Liver (tissue), 9 donors: ENCODE data around the gene DPP7. TPM values are rescaled to one million over a fixed set of nuclear protein-coding genes. Genes with fewer than 3 reads are reported as not detected.

Source experiments
- DNase-seq: peaks from one replicate; pipeline ENCODE4 v3.0.0-alpha.2; 2017; ENCODE audit warnings: low spot score
- H3K27ac ChIP-seq, 2 donors: one replicate each; pipeline ENCODE4 v1.7.0; 2013; ENCODE audit warnings: inconsistent platforms in 2 of 2, low read length in 2 of 2, control low read depth in 1 of 2, low read depth in 1 of 2, mild to moderate bottlenecking in 1 of 2
- H3K27me3 ChIP-seq, 4 donors: one replicate each; pipeline versions ENCODE4 v1.6.1 to v1.7.0; 2013; ENCODE audit warnings: low read length in 3 of 4, inconsistent platforms in 1 of 4, mild to moderate bottlenecking in 1 of 4, moderate library complexity in 1 of 4; ENCODE audit not compliant: control insufficient read depth in 4 of 4, insufficient read depth in 4 of 4
- H3K36me3 ChIP-seq, 4 donors: one replicate each; pipeline versions ENCODE4 v1.6.1 to v1.7.0; 2013; ENCODE audit warnings: low read length in 3 of 4, mild to moderate bottlenecking in 3 of 4, low read depth in 1 of 4, moderate library complexity in 1 of 4; ENCODE audit not compliant: control insufficient read depth in 4 of 4, insufficient read depth in 3 of 4
- H3K4me1 ChIP-seq, 4 donors: one replicate each; pipeline versions ENCODE4 v1.6.1 to v1.7.0; 2013; ENCODE audit warnings: low read length in 3 of 4, mild to moderate bottlenecking in 3 of 4, moderate library complexity in 1 of 4; ENCODE audit not compliant: control insufficient read depth in 4 of 4, insufficient read depth in 4 of 4
- H3K4me3 ChIP-seq, 3 donors: one replicate each; pipeline versions ENCODE4 v1.6.1 to v1.7.0; 2013; ENCODE audit warnings: low read length in 3 of 3, control low read depth in 1 of 3, low read depth in 1 of 3, mild to moderate bottlenecking in 1 of 3
- H3K9ac ChIP-seq, 2 donors: one replicate each; pipeline ENCODE4 v1.7.0; 2013; ENCODE audit warnings: low read length in 2 of 2, mild to moderate bottlenecking in 2 of 2, moderate library complexity in 2 of 2, control low read depth in 1 of 2, low read depth in 1 of 2
- H3K9me3 ChIP-seq, 4 donors: one replicate each; pipeline versions ENCODE4 v1.6.1 to v1.7.0; 2013; ENCODE audit warnings: low read length in 3 of 4; ENCODE audit not compliant: control insufficient read depth in 4 of 4
- ATF3 ChIP-seq: IDR thresholded peaks from 2 replicates; pipeline ENCODE4 v1.6.1; 2016; ENCODE audit warnings: antibody characterized with exemption
- EGR1 ChIP-seq, 2 donors: IDR thresholded peaks; 2 replicates each; pipeline ENCODE4 v1.6.1; 2016 to 2018; ENCODE audit warnings: antibody characterized with exemption in 2 of 2, low read depth in 2 of 2
- FOXA1 ChIP-seq: IDR thresholded peaks from 2 replicates; pipeline ENCODE4 v1.6.1; 2016; ENCODE audit warnings: antibody characterized with exemption
- FOXA2 ChIP-seq: IDR thresholded peaks from 2 replicates; pipeline ENCODE4 v1.6.1; 2016; ENCODE audit warnings: antibody characterized with exemption
- GABPA ChIP-seq, 2 donors: IDR thresholded peaks in 1 of 2; conservative IDR thresholded peaks in 1 of 2; 2 replicates each; pipeline ENCODE4 v1.6.1; 2016; ENCODE audit warnings: antibody characterized with exemption in 2 of 2, mild to moderate bottlenecking in 1 of 2, moderate library complexity in 1 of 2
- HNF4A ChIP-seq, 2 donors: conservative IDR thresholded peaks; 2 replicates each; pipeline ENCODE4 v1.6.1; 2016; ENCODE audit warnings: antibody characterized with exemption in 2 of 2, mild to moderate bottlenecking in 2 of 2
- HNF4G ChIP-seq: IDR thresholded peaks from 2 replicates; pipeline ENCODE4 v1.6.1; 2016; ENCODE audit warnings: antibody characterized with exemption
- JUND ChIP-seq, 2 donors: IDR thresholded peaks; 2 replicates each; pipeline ENCODE4 v1.6.1; 2016; ENCODE audit warnings: antibody characterized with exemption in 2 of 2
- MAX ChIP-seq: IDR thresholded peaks from 2 replicates; pipeline ENCODE4 v1.6.1; 2016; ENCODE audit warnings: antibody characterized with exemption
- NR2F2 ChIP-seq: IDR thresholded peaks from 2 replicates; pipeline ENCODE4 v1.6.1; 2016; ENCODE audit warnings: antibody characterized with exemption
- RAD21 ChIP-seq, 2 donors: IDR thresholded peaks; 2 replicates each; pipeline ENCODE4 v1.6.1; 2016; ENCODE audit warnings: antibody characterized with exemption in 2 of 2, mild to moderate bottlenecking in 2 of 2
- REST ChIP-seq: IDR thresholded peaks from 2 replicates; pipeline ENCODE4 v1.6.1; 2016; ENCODE audit warnings: antibody characterized with exemption, mild to moderate bottlenecking
- RXRA ChIP-seq, 2 donors: IDR thresholded peaks; 2 replicates each; pipeline ENCODE4 v1.6.1; 2017 to 2018; ENCODE audit warnings: antibody characterized with exemption in 2 of 2, mild to moderate bottlenecking in 1 of 2
- SP1 ChIP-seq: IDR thresholded peaks from 2 replicates; pipeline ENCODE4 v1.6.1; 2018; ENCODE audit warnings: antibody characterized with exemption, mild to moderate bottlenecking
- TAF1 ChIP-seq: conservative IDR thresholded peaks from 2 replicates; pipeline ENCODE4 v1.6.1; 2016; ENCODE audit warnings: antibody characterized with exemption, mild to moderate bottlenecking
- YY1 ChIP-seq: IDR thresholded peaks from 2 replicates; pipeline ENCODE4 v1.6.1; 2016; ENCODE audit warnings: antibody characterized with exemption, mild to moderate bottlenecking
- WGBS: extraction: QIAGEN DNeasy Blood & Tissue Kit; methylation state at CpG from one replicate; pipeline ENCODE4 v1.1.7; 2013; 5-methylcytosine and 5-hydroxymethylcytosine counted together
- polyA plus RNA-seq, 2 donors: library from polyadenylated mRNA; stranded (reverse) in 1 of 2; unstranded in 1 of 2; fragments of 200-250 nt in 1 of 2; fragments of >200 nt in 1 of 2; fragmentation: Nextera tagmentation in 1 of 2; extraction: Ambion mirVana in 1 of 2; gene quantifications; one replicate each; pipeline versions ENCODE4 v1.2.1 to v1.2.3, GENCODE V29; 2013 to 2015
- total RNA-seq, 2 donors: library from RNA; depleted of rRNA; stranded (reverse); fragments of >200 nt; gene quantifications; one replicate each; pipeline ENCODE4 v1.2.3, GENCODE V29; 2014
- TF ChIP-seq, protein P1 (sequence below): fragments of 150-350 bp; IDR thresholded peaks from 2 replicates; pipeline ENCODE4 v1.5.1; 2017; ENCODE audit warnings: improper control_type of control experiment, low read depth, low read length; ENCODE audit not compliant: missing input control
- TF ChIP-seq, protein P2 (sequence below): IDR thresholded peaks from 2 replicates; pipeline ENCODE4 v1.6.1; 2016; ENCODE audit warnings: antibody characterized with exemption
- donor health status: healthy.
- donor health status: healthy.
- donor health status: healthy.
- donor health status: healthy.
- donor health status: healthy.

Gene DPP7
- total and polyA plus RNA-seq, 4 donors = 25.0 to 71.1 (median 50.7) TPM

- TF ChIP-seq, protein P1, sequence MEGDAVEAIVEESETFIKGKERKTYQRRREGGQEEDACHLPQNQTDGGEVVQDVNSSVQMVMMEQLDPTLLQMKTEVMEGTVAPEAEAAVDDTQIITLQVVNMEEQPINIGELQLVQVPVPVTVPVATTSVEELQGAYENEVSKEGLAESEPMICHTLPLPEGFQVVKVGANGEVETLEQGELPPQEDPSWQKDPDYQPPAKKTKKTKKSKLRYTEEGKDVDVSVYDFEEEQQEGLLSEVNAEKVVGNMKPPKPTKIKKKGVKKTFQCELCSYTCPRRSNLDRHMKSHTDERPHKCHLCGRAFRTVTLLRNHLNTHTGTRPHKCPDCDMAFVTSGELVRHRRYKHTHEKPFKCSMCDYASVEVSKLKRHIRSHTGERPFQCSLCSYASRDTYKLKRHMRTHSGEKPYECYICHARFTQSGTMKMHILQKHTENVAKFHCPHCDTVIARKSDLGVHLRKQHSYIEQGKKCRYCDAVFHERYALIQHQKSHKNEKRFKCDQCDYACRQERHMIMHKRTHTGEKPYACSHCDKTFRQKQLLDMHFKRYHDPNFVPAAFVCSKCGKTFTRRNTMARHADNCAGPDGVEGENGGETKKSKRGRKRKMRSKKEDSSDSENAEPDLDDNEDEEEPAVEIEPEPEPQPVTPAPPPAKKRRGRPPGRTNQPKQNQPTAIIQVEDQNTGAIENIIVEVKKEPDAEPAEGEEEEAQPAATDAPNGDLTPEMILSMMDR = no peak
- TF ChIP-seq NR2F2 = no peak
- TF ChIP-seq RAD21 (IDR thresholded peaks at IDR 0.05) = no peak
- TF ChIP-seq REST = peak; percentile 95
- TF ChIP-seq ATF3 = no peak
- TF ChIP-seq HNF4A (conservative IDR thresholded peaks at IDR 0.05) = no peak
- TF ChIP-seq HNF4G = no peak
- TF ChIP-seq SP1 = no peak
- TF ChIP-seq RXRA (IDR thresholded peaks at IDR 0.05) = no peak
- no peak for DNase-seq
- no peak within 1 kb of the TSS for H3K27ac ChIP-seq
- H3K9ac ChIP-seq = no peak within 1 kb of the TSS
- 11% methylated on average over 104 of the region's 104 CpGs for WGBS
- H3K27me3 ChIP-seq = peaks cover 6 to 17% (median 11%) of the 10 kb centered on the region in 4 donors
- H3K4me1 ChIP-seq = no peaks in the 10 kb centered on the region
- H3K9me3 ChIP-seq = no peaks in the 10 kb centered on the region
- H3K4me3 ChIP-seq = no peak within 1 kb of the TSS
- H3K36me3 ChIP-seq = no peaks in the 10 kb centered on the region
These were observed 24.4 kb upstream of the DPP7 start, which contains the start of gene GRIN1 for GRCh38 chr9:137138722-137139467. Gene GRIN1, plus strand, starts transcription at chr9:137139154. Its CDS starts 333 bp downstream, at chr9:137139487.

DNA sequence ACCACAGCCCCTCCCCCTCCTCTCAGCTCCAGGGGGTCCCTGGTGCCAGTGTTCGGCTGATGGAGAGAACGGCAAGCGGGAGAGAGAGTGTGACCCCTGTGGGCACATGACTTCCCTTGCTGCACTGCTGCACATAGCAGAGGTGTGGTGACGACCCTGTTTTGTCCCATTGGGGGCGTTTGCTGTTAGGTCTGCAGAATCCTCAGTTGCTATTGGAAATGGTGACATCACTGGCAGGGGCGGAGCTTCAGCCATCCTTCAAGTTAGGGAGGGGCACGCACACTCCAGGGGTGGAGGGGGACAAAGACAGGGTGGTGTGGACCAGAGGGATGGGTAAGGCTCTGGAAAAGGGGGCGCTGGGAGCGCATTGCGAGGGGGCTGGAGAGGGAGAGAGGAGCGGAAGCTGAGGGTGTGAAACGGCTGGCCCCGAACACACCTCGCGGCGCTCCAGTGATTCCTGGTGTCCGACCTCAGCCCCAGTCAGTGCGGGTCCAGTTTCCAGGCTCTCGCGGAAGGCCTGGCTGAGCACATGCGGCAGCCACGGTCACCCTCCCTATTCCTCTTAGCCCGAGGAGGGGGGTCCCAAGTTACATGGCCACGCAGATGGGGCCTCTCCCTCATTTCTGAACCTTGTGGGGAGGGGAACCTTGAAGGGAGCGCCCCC, 23.7 kb upstream of the DPP7 start:
- no peaks in the 10 kb centered on the region for H3K9me3 ChIP-seq
- no peak overlapping the region for H3K27ac ChIP-seq
- no peaks in the 10 kb centered on the region for H3K36me3 ChIP-seq
- no peak for DNase-seq
- 14% methylated on average over 25 of the region's 25 CpGs for WGBS
- H3K27me3 ChIP-seq = peaks cover 6 to 17% (median 11%) of the 10 kb centered on the region in 4 donors
- no peak for TF ChIP-seq MAX
- TF ChIP-seq GABPA (IDR thresholded peaks at IDR 0.05 in 1 of 2, conservative IDR thresholded peaks at IDR 0.05 in 1 of 2) = no peak
- no peak for TF ChIP-seq RAD21 (IDR thresholded peaks at IDR 0.05)
- TF ChIP-seq FOXA1 = no peak
- no peak for TF ChIP-seq JUND (IDR thresholded peaks at IDR 0.05)
- no peak for TF ChIP-seq RXRA (IDR thresholded peaks at IDR 0.05)
- TF ChIP-seq EGR1 (IDR thresholded peaks at IDR 0.05; ENCODE audit: low read depth in 2 of 2) = no peak
- TF ChIP-seq FOXA2 = no peak
- no peak for TF ChIP-seq HNF4G
- TF ChIP-seq YY1 = no peak
- TF ChIP-seq NR2F2 = no peak
- no peak for TF ChIP-seq TAF1
- no peak for TF ChIP-seq HNF4A (conservative IDR thresholded peaks at IDR 0.05)
- TF ChIP-seq, protein P2, sequence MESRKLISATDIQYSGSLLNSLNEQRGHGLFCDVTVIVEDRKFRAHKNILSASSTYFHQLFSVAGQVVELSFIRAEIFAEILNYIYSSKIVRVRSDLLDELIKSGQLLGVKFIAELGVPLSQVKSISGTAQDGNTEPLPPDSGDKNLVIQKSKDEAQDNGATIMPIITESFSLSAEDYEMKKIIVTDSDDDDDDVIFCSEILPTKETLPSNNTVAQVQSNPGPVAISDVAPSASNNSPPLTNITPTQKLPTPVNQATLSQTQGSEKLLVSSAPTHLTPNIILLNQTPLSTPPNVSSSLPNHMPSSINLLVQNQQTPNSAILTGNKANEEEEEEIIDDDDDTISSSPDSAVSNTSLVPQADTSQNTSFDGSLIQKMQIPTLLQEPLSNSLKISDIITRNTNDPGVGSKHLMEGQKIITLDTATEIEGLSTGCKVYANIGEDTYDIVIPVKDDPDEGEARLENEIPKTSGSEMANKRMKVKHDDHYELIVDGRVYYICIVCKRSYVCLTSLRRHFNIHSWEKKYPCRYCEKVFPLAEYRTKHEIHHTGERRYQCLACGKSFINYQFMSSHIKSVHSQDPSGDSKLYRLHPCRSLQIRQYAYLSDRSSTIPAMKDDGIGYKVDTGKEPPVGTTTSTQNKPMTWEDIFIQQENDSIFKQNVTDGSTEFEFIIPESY = no peak
- no peak overlapping the region for H3K9ac ChIP-seq
- no peaks in the 10 kb centered on the region for H3K4me1 ChIP-seq
- H3K4me3 ChIP-seq = no peak overlapping the region
